Measurements from ENCODE around the gene PRDM7.
"Not testable (repeated sequence)": the region's sequence is repeated elsewhere in the genome, so short reads cannot be mapped to it uniquely, and the experiment has no call there.

PRDM7 gene

GRCh38 chr16:90012991-90013745 is 64.0 kb downstream of the PRDM7 start:
- DNase-seq (ENCODE audit: low read depth, low spot score) = no peak

DNA sequence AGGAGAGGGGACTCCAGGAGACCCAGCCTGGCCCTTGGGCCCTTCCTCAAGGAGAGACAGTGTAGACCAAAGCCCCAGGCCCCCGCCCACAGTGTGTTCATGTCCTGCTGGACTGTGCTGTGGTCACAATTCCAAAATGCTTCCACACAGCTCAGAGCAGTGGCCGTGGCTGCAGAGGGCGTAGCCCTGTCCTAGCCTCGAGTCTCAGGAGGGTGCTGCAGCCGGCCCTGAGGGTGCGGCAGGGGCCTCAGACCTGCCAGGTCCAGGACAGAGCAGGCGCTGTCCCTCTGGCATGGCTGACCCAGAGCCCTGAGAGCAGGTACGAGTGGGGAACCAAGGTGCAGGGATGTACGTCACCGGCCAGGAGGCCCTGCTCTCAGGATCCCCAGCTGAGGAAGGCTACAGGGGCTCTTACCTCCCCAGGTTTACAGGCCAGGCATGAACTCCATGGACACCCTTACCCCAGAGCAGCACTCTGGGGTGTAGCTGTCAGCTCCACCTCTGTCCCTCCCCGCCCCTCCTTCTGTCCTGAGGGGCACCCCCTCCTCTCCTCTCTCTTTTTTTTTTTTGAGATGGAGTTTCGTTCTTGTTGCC is 65.1 kb downstream of the PRDM7 start:
- DNase-seq (ENCODE audit: low read depth, low spot score) = no peak

DNA sequence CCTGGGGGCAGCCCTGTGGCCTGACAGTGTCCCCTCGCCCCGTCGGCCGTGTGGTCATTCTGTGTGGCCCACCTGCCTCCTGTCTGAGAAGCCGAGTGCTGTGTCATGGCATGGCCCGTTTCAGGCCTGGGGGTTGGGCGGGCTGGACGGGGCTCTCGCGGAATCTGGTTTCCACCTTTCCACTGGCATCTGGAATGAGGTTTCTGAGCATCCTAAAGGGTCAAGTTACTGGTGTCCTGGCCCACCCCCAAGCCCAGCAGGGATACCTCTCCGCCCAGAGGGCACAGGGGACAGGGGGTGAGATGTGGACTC is 65.7 kb downstream of the PRDM7 start:
- no peak for DNase-seq (ENCODE audit: low read depth, low spot score)

DNA sequence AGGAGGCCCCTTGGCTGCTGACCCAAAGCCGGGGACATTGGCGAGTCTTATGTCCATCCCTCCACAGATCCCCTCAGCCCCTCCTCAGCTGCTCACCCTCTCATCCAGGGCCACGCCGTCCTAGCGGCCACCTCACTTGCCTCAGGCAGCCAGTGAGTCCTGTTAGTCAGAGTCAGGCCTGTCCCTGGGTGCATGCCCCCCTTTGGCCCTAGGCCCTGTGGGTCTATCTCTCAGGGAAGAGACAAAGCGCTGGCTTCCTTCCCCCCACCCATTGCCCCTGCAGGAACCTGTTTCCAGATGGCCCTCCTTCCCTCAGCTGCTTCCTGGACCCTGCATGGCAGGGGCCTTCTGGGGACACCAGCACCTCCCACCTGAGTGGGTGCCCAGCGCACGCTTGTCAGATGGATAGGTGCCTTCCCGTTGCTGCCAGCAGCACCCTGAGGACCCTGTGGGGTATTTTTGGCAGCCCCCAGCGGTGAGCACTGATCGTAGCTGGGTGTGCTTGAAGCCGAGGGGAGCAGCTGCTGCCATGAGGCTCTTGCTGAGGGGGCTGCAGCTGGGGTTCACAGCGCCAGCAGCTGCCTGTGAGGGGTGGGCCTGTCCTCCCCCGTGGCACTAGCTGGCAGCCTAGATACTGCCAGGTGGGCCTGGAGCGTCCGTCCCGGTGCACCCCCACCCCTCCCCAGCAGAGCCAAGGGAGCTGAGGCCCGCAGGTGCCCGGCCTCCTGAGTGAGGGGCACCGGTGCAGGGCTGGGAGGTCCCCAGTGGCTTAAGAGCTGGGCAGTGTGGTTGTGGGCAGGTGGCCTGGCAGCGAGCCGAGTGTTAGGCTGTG is 66.2 kb downstream of the PRDM7 start:
- DNase-seq (ENCODE audit: low read depth, low spot score) = no peak

GRCh38 chr16:90009172-90009899 is 67.8 kb downstream of the PRDM7 start:
- DNase-seq (ENCODE audit: low read depth, low spot score) = no peak

- no peak for DNase-seq (ENCODE audit: low read depth, low spot score)
Observed at GRCh38 chr16:90008708-90009145, 68.4 kb downstream of the PRDM7 start.

DNA sequence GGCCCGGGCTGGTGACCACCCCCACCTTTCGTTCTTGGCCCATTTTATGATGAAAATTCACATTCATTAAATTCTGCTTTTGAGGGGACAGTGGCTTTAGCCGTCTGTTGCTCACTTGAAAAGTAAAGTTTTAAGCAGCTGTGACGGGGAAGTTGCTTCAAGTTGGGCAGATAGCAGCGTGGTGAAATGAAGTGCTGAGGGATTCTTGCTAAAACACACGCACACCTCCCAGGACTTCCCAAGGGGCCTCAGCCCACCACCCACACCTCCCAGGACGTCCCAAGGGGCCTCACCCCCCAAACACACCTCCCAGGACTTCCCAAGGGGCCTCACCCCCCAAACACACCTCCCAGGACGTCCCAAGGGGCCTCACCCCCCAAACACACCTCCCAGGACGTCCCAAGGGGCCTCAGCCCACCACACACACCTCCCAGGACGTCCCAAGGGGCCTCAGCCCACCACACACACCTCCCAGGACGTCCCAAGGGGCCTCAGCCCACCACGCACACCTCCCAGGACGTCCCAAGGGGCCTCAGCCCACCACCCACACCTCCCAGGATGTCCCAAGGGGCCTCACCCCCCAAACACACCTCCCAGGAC is 69.4 kb downstream of the PRDM7 start:
- not testable (repeated sequence) for DNase-seq (ENCODE audit: low read depth, low spot score)

- no peak for DNase-seq (ENCODE audit: low read depth, low spot score)
Observed at GRCh38 chr16:90007015-90007414, 70.1 kb downstream of the PRDM7 start.

Data from activated CD4-positive, CD25-positive, alpha-beta regulatory T cell treated with anti-CD3 and anti-CD28 coated beads, Interleukin-2, amount 50 U/mL, for 16 hours (primary cell).